Neural cell (in vitro differentiated cells): Measurements from ENCODE around the gene FRMD4B.

Source experiments
- EP300 ChIP-seq: fragments of 450-650 bp; conservative IDR thresholded peaks from 2 replicates; pipeline ENCODE4 v1.6.1; 2014; ENCODE audit warnings: antibody characterized with exemption, mild to moderate bottlenecking, moderate library complexity; ENCODE audit not compliant: poor library complexity, severe bottlenecking
- EZH2 ChIP-seq: fragments of 200-600, 300-800 bp; shearing (Covaris generic), sonication (generic); IDR thresholded peaks from 2 replicates; pipeline ENCODE4 v1.6.1; 2014; ENCODE audit warnings: antibody characterized with exemption, low read length, borderline replicate concordance, mild to moderate bottlenecking; ENCODE audit not compliant: insufficient read depth, poor library complexity, severe bottlenecking
- MXI1 ChIP-seq: fragments of 450-650 bp; conservative IDR thresholded peaks from 2 replicates; pipeline ENCODE4 v1.6.1; 2014; ENCODE audit warnings: antibody characterized with exemption, mild to moderate bottlenecking; ENCODE audit not compliant: poor library complexity, severe bottlenecking
- POLR2AphosphoS5 ChIP-seq: IDR thresholded peaks from 2 replicates; pipeline ENCODE4 v1.6.1; 2012
- RAD21 ChIP-seq: fragments of 450-650 bp; conservative IDR thresholded peaks from 2 replicates; pipeline ENCODE4 v1.6.1; 2014; ENCODE audit warnings: antibody characterized with exemption, mild to moderate bottlenecking, moderate library complexity
- REST ChIP-seq: IDR thresholded peaks from 2 replicates; pipeline ENCODE4 v1.6.1; 2012; ENCODE audit warnings: borderline replicate concordance
- SMC3 ChIP-seq: fragments of 450-650 bp; conservative IDR thresholded peaks from 2 replicates; pipeline ENCODE4 v1.6.1; 2014; ENCODE audit warnings: antibody characterized with exemption, mild to moderate bottlenecking, moderate library complexity; ENCODE audit not compliant: poor library complexity
- TAF1 ChIP-seq: IDR thresholded peaks from 2 replicates; pipeline ENCODE4 v1.6.1; 2012; ENCODE audit warnings: low read depth
- TF ChIP-seq, protein P1 (sequence below): fragments of 450-650 bp; IDR thresholded peaks from 2 replicates; pipeline ENCODE4 v1.5.1; 2014; ENCODE audit warnings: antibody characterized with exemption, mild to moderate bottlenecking, moderate library complexity; ENCODE audit not compliant: poor library complexity, severe bottlenecking

DNA sequence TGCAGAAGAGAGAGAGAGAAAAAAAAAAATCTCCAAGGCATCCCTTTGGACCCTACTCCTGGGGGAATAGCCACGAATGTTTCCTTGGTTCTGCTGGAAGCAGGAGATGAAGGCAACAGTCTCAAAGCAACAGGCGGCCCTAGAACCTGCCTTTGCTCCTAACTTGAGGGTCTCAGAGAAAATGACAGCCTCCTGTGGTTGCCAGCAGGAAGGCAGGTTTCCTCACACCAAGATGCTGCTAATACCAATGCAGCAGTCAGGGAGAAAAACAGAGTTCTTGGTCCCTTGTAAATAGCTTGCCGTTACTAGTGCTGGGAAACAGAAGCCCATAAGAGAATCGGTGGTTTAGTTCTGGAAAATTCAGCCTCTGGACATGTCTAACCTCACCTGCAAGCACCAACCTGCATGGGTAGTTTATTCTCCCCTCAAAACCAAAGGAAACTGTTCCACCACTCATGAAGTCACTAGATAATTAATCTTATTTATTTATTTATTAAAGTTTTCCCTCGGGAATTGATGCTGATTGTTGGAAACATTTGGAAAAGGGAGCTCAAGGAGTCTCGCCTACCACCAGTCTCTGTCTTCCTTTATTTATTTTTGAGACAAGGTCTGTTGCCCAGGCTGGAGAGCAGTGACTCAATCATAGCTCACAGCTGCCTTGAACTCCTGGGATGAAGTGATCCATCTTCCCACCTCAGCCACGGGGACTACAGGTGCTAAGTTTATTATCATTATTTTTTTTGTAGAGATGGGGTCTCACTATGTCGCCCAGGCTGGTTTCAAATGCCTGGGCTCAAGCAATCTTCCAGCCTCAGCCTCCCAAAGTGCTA lies 883 bp upstream of the FRMD4B start:
- TF ChIP-seq TAF1 (no peak), RAD21 (no peak), EZH2 (no peak), SMC3 (no peak), MXI1 (no peak), EP300 (no peak), POLR2AphosphoS5 (no peak), REST (no peak)
- TF ChIP-seq, protein P1, sequence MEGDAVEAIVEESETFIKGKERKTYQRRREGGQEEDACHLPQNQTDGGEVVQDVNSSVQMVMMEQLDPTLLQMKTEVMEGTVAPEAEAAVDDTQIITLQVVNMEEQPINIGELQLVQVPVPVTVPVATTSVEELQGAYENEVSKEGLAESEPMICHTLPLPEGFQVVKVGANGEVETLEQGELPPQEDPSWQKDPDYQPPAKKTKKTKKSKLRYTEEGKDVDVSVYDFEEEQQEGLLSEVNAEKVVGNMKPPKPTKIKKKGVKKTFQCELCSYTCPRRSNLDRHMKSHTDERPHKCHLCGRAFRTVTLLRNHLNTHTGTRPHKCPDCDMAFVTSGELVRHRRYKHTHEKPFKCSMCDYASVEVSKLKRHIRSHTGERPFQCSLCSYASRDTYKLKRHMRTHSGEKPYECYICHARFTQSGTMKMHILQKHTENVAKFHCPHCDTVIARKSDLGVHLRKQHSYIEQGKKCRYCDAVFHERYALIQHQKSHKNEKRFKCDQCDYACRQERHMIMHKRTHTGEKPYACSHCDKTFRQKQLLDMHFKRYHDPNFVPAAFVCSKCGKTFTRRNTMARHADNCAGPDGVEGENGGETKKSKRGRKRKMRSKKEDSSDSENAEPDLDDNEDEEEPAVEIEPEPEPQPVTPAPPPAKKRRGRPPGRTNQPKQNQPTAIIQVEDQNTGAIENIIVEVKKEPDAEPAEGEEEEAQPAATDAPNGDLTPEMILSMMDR, result peak; percentile 27
